Pancreas (tissue), 10 donors: ENCODE measurements around the gene WWC2. TPM values are rescaled to one million over a fixed set of nuclear protein-coding genes. Genes with fewer than 3 reads are reported as not detected.

Experiments used
- ATAC-seq, 4 donors: fragments of 200-7000 bp; cut with Tn5 transposase; one replicate each; pipeline versions ENCODE4 v1.8.0 to v1.9.1; 2020; ENCODE audit warnings: mild to moderate bottlenecking in 4 of 4, moderate library complexity in 4 of 4
- DNase-seq, 6 donors: peaks; one replicate each; pipeline ENCODE4 v3.0.0-alpha.2; 2020
- FAIRE-seq: peaks from 2 replicates; lab custom pipeline; 2012; peaks lifted over from hg19 to GRCh38; lab: Jason Lieb, UNC
- H3K27ac ChIP-seq, 4 donors: fragments of 200-600 bp; sonication (generic); 1 replicate in 3 of 4; 2 replicates in 1 of 4; pipeline versions ENCODE4 v1.5.0 to v1.8.0; 2020
- H3K27me3 ChIP-seq, 4 donors: fragments of 200-600 bp; one replicate each; pipeline ENCODE4 v1.8.0; 2021
- H3K36me3 ChIP-seq, 3 donors: fragments of 200-600 bp; sonication (generic) in 1 of 3; one replicate each; pipeline versions ENCODE4 v1.5.0 to v1.8.0; 2020 to 2021
- H3K4me1 ChIP-seq, 3 donors: fragments of 200-600 bp; one replicate each; pipeline ENCODE4 v1.8.0; 2021
- H3K4me3 ChIP-seq, 4 donors: fragments of 200-600 bp; sonication (generic) in 2 of 4; one replicate each; pipeline versions ENCODE4 v1.5.0 to v1.8.0; 2020 to 2021
- H3K9me3 ChIP-seq, 4 donors: fragments of 200-600 bp; one replicate each; pipeline ENCODE4 v1.8.0; 2021
- CTCF ChIP-seq, 4 donors: fragments of 200-600 bp; sonication (generic) in 3 of 4; IDR thresholded peaks; one replicate each; pipeline versions ENCODE4 v1.5.0 to v1.8.0; 2021; ENCODE audit warnings: antibody characterized with exemption in 4 of 4
- WGBS, 2 donors: extraction: QIAGEN DNeasy Blood & Tissue Kit; methylation state at CpG; one replicate each; pipeline ENCODE4 v1.1.7; 2013; 5-methylcytosine and 5-hydroxymethylcytosine counted together
- intact Hi-C, 3 donors: fragments of 100-400 bp; cut with DNase I; formaldehyde crosslinking; loops; one replicate each; pipeline versions ENCODE4 v1.11.1 to v1.14.2; 2022
- polyA plus RNA-seq, 2 donors: library from polyadenylated mRNA; stranded (reverse); fragments of 200-250 nt; gene quantifications; one replicate each; pipeline ENCODE4 v1.2.3, GENCODE V29; 2013
- total RNA-seq, 6 donors: library from RNA; stranded (reverse); fragmentation: NEBNext Ultra II Directional in 4 of 6; extraction: Animal tissue kit (Norgen Biotek cat#: 25700) in 4 of 6; gene quantifications; one replicate each; pipeline versions ENCODE4 v1.2.1 to v1.2.4, GENCODE V29; 2021 to 2023
- donor health status: healthy with polysubstance abuse.
- donor health status: DM: no; HTN: no; CAD: no; lungs with moderate emphysema.
- donor health status: DM: no; HTN: no; CAD: no.
- donor health status: control.
- donor health status: control.
- donor health status: Bipolar disorder and iron deficiency.
- donor health status: DM: yes; HTN: yes; CAD: no.
- donor health status: DM: no; HTN: no; CAD: no.
- donor health status: DM: no; HTN: no; CAD: no.
- donor health status: DM: yes; HTN: yes; CAD: no.

Gene WWC2
- total and polyA plus RNA-seq, 8 donors, result 4.4 to 27.5 (median 16.9) TPM

DNA sequence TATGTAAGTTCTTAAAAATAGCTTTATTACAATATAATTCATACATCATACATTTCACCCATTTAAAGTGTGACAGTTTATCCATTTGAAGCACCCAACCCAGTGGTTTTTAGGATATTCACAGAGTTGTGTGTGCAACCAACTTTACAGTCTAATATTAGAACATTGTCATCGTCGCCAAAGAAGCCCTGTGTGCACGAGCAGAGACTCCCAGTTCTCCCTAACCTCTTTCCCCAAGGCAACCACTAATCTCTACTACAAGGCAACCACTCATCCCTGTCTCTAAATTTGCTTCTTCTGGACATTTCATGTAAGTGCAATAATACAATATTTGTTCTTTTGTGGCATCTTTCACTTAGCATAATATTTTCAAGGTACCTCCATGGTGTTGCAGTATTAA is 173.3 kb downstream of the WWC2 start:
- peaks cover 0 to 33% (median 7%) of the 10 kb centered on the region in 3 donors for H3K36me3 ChIP-seq
- H3K4me3 ChIP-seq, result no peak overlapping the region
- no peak for DNase-seq
- intact Hi-C loops, result no loop called here
- ATAC-seq, result no peak
- TF ChIP-seq CTCF (IDR thresholded peaks at IDR 0.05), result no peak
- peaks cover 0 to 5% (median 0%) of the 10 kb centered on the region in 4 donors for H3K9me3 ChIP-seq
- 94 to 95% methylated on average over 3 of the region's 3 CpGs for WGBS, 2 donors
- H3K4me1 ChIP-seq, result no peaks in the 10 kb centered on the region
- H3K27me3 ChIP-seq, result no peaks in the 10 kb centered on the region
- H3K27ac ChIP-seq, result no peak overlapping the region
- FAIRE-seq, result no peak

GRCh38 chr4:183276106-183276505 is 177.0 kb downstream of the WWC2 start:
- H3K4me3 ChIP-seq, result no peak overlapping the region
- no peak for DNase-seq
- peaks cover 0 to 5% (median under 1%) of the 10 kb centered on the region in 4 donors for H3K9me3 ChIP-seq
- WGBS, 2 donors, result 0 to 43% methylated on average over 1 of the region's 1 CpG
- intact Hi-C loops, result no loop called here
- no peaks in the 10 kb centered on the region for H3K4me1 ChIP-seq
- no peak for ATAC-seq
- no peak for TF ChIP-seq CTCF (IDR thresholded peaks at IDR 0.05)
- peaks cover 0 to 7% (median 5%) of the 10 kb centered on the region in 3 donors for H3K36me3 ChIP-seq
- H3K27me3 ChIP-seq, result no peaks in the 10 kb centered on the region
- no peak for FAIRE-seq
- no peak overlapping the region for H3K27ac ChIP-seq

DNA sequence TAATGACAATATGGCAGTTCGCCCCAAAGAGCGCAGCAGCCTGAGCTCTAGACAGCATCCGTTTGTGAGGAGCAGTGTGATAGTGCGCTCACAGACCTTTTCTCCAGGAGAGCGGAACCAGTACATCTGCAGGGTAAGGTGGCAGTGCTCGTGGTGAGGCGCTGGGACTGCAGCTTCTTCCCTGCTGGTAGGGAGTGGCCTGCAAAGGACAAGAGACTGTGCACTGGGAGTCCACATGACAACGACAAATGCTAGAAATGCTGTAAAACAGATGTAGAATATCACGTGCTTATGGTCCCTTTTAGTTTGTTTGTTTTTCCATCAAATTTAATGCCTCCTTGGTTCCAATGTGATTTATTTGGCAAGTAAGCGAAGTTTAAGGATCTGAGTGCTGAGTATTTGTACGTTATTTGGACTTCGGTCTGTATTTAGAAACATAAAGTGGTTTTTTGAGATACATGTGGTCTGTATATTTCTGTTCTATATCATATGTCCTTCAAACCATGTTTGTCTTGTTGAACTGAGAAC is 185.3 kb downstream of the WWC2 start:
- ATAC-seq (peak in 2 of 4 donors; percentile 69 to 76), FAIRE-seq (no peak), DNase-seq (no peak)
- peaks cover 0 to 6% (median 0%) of the 10 kb centered on the region in 3 donors for H3K4me1 ChIP-seq
- peaks cover 0 to 29% (median 9%) of the 10 kb centered on the region in 3 donors for H3K36me3 ChIP-seq
- TF ChIP-seq CTCF (IDR thresholded peaks at IDR 0.05), result no peak
- H3K27me3 ChIP-seq, result no peaks in the 10 kb centered on the region
- WGBS, 2 donors, result 79 to 82% methylated on average over 12 of the region's 12 CpGs
- intact Hi-C loops, result no loop called here
- H3K4me3 ChIP-seq, result no peak overlapping the region
- H3K27ac ChIP-seq, result no peak overlapping the region
- peaks cover 0 to 4% (median 0%) of the 10 kb centered on the region in 4 donors for H3K9me3 ChIP-seq

DNA sequence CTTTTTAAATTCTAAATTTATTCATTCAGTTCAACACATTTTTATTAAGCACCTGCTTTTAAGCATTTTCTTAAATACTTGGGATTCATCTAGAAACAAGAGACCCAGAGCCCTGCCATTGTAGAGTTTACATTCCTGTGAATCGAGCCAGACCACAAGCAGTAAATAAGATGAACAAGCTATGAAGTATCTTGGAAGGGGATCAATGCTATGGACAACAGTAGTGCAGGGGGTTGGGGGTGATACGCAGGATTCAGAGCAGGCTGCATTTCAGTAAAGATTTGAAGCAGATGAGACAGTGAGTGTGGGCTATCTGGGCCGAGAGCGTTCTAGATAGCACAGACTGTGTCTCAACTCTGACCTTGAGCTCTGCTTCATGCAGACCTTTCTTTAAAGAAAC is 185.9 kb downstream of the WWC2 start:
- 72 to 75% methylated on average over 4 of the region's 4 CpGs for WGBS, 2 donors
- Histone ChIP-seq H3K27ac (no peak overlapping the region), H3K4me3 (no peak overlapping the region), H3K4me1 (peaks cover 0 to 6% (median 0%) of the 10 kb centered on the region in 3 donors), H3K9me3 (peaks cover 0 to 4% (median 0%) of the 10 kb centered on the region in 4 donors), H3K36me3 (peaks cover 0 to 33% (median 10%) of the 10 kb centered on the region in 3 donors), H3K27me3 (no peaks in the 10 kb centered on the region)
- intact Hi-C loops, result no loop called here
- TF ChIP-seq CTCF (IDR thresholded peaks at IDR 0.05), result no peak
- DNase-seq, result no peak
- no peak for ATAC-seq
- no peak for FAIRE-seq

- intact Hi-C loops, result no loop called here
- H3K27me3 ChIP-seq, result no peaks in the 10 kb centered on the region
- peaks cover 0 to 33% (median 10%) of the 10 kb centered on the region in 3 donors for H3K36me3 ChIP-seq
- DNase-seq (no peak), ATAC-seq (no peak), FAIRE-seq (no peak)
- peaks cover 0 to 6% (median 0%) of the 10 kb centered on the region in 3 donors for H3K4me1 ChIP-seq
- no peak overlapping the region for H3K4me3 ChIP-seq
- peaks cover 0 to 4% (median 0%) of the 10 kb centered on the region in 4 donors for H3K9me3 ChIP-seq
- 94 to 95% methylated on average over 7 of the region's 7 CpGs for WGBS, 2 donors
- no peak for TF ChIP-seq CTCF (IDR thresholded peaks at IDR 0.05)
- H3K27ac ChIP-seq, result no peak overlapping the region
These were observed 186.8 kb downstream of the WWC2 start for GRCh38 chr4:183285886-183286285.
